GM12801 (cell line): ENCODE measurements around the gene MOSMO.

ENCODE experiments used
- CTCF ChIP-seq: IDR thresholded peaks from one replicate; pipeline ENCODE4 v1.5.1; 2011; ENCODE audit warnings: control low read depth; ENCODE audit not compliant: insufficient read length; ENCODE audit errors: extremely low read depth

The MOSMO gene

GRCh38 chr16:22073350-22073749 lies 65.4 kb downstream of the MOSMO start:
- no peak for TF ChIP-seq CTCF

- TF ChIP-seq CTCF = no peak
Observed at GRCh38 chr16:22075043-22075757, 67.3 kb downstream of the MOSMO start.

GRCh38 chr16:22075776-22076175 lies 67.9 kb downstream of the MOSMO start:
- no peak for TF ChIP-seq CTCF

GRCh38 chr16:22077700-22078313 lies 69.9 kb downstream of the MOSMO start:
- no peak for TF ChIP-seq CTCF

- no peak for TF ChIP-seq CTCF
Observed at GRCh38 chr16:22078656-22079055, 70.7 kb downstream of the MOSMO start.

GRCh38 chr16:22081050-22081449 lies 73.1 kb downstream of the MOSMO start:
- no peak for TF ChIP-seq CTCF

- no peak for TF ChIP-seq CTCF
Observed at GRCh38 chr16:22086440-22086839, 78.5 kb downstream of the MOSMO start.
